ENCODE data around the gene CYFIP2. TPM values are rescaled to one million over a fixed set of nuclear protein-coding genes. Genes with fewer than 3 reads are reported as not detected.

The CYFIP2 gene
- total and polyA plus RNA-seq, 2 donors: 98.9 to 102 TPM

DNA sequence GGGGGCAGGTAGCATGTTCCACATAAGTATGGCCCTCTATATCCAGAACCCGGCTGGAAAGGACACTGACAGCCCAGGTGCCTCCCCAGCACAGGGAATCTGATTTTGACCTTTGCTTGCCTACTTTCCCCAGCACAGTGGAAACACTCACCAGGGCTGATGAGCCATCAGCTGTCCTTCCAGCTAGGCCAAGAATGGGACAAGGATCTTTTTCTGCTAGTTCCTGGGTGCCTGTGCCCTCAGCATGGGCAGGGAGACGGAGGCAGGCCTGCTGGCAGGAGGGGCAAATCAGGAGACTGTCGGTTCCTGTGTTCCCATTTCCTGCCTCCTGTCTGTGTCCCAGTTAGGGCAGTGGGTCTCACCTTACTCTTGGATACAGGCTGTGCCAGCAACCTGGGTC, 1.1 kb downstream of the CYFIP2 start:
- Histone ChIP-seq H3K4me3 (ENCODE audit: low read length in 2 of 2) (peak overlapping the region; percentile 70 to 96), H3K9me3 (ENCODE audit: control insufficient read depth in 2 of 2, insufficient read depth in 1 of 2, low read length in 1 of 2) (peaks cover 0 to 11% of the 10 kb centered on the region in 2 donors), H3K4me1 (ENCODE audit: control insufficient read depth in 2 of 2, insufficient read depth in 2 of 2, low read length in 2 of 2) (peaks cover 56 to 78% of the 10 kb centered on the region in 2 donors), H3K36me3 (ENCODE audit: control insufficient read depth in 2 of 2, insufficient read depth in 2 of 2, low read length in 1 of 2) (peaks cover 0 to 30% of the 10 kb centered on the region in 2 donors), H3K27me3 (ENCODE audit: control insufficient read depth in 2 of 2, insufficient read depth in 1 of 2, low read length in 1 of 2) (no peaks in the 10 kb centered on the region), H3K27ac (ENCODE audit: low read depth in 1 of 2, low read length in 1 of 2) (peak overlapping the region; percentile 94 to 99)
- no peak for DNase-seq (ENCODE audit: low read depth in 6 of 9, low spot score in 9 of 9)
- 32% methylated on average over 3 of the region's 3 CpGs for WGBS

DNA sequence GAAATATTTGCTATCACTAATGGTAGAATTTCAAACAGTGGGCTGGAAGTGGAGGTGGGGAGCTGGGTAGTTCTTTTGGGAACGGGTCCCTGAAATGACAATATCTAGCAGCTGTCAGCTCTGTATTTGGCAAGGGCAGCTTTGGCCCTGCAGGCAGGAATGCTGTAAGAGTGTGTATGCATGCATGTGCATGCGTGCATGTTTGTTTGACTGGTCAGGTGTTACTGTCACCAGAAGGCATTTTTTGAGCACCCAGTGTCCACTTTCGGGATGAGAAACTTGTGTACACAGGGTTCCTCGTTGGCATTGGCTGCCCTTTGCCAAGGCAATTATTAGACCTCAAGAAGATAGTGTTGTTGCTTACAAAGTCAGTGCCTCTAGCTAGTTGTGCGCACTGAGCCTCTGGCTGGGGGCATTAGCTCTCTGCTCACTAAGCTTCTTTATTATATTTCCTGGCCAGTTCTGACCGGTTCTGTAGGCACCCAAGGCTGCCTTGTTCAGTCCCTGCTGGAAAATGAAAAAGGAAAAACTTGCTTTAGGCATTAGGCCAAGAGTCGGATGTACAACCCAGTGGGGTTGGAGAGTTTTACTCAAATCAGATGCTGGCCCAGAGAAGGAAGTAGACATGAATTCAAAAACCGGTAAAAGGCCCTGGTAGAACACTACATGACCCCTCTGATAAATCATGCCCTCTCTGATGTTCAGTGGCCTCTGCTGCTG, 2.0 kb downstream of the CYFIP2 start:
- peaks cover 0 to 11% of the 10 kb centered on the region in 2 donors for H3K9me3 ChIP-seq (ENCODE audit: control insufficient read depth in 2 of 2, insufficient read depth in 1 of 2, low read length in 1 of 2)
- 75% methylated on average over 8 of the region's 8 CpGs for WGBS
- H3K36me3 ChIP-seq (ENCODE audit: control insufficient read depth in 2 of 2, insufficient read depth in 2 of 2, low read length in 1 of 2): peaks cover 0 to 30% of the 10 kb centered on the region in 2 donors
- peak overlapping the region; percentile 75 to 99 for H3K27ac ChIP-seq (ENCODE audit: low read depth in 1 of 2, low read length in 1 of 2)
- peak in 1 of 9 donors; percentile 35 for DNase-seq (ENCODE audit: low read depth in 6 of 9, low spot score in 9 of 9)
- peaks cover 61 to 87% of the 10 kb centered on the region in 2 donors for H3K4me1 ChIP-seq (ENCODE audit: control insufficient read depth in 2 of 2, insufficient read depth in 2 of 2, low read length in 2 of 2)
- peak overlapping the region; percentile 70 to 96 for H3K4me3 ChIP-seq (ENCODE audit: low read length in 2 of 2)
- no peaks in the 10 kb centered on the region for H3K27me3 ChIP-seq (ENCODE audit: control insufficient read depth in 2 of 2, insufficient read depth in 1 of 2, low read length in 1 of 2)

DNA sequence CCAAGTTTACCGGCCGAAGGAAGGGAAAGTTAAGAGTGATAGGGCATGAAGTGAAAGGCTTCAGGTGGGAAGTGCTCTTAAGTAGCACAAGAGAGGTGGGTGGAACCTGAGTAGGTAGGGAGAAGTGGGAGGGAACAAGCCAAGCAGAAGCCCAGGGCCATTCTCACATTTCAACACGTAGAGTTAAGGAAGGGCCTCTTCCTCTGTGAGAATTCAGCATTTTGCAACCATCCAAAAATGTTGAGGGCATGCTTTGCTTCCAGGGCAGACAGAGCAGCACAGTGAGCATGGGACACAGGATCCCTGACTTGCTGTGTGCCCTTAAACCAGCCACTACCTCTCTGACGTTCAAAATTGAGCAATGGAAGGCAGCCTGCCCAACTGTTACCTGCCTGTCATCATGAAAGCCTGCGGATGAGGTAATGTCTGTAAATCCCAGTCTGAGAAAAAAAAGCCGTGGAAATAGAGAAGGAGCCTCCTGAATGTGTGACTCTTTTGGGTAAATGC, 3.3 kb downstream of the CYFIP2 start:
- WGBS: 68% methylated on average over 6 of the region's 6 CpGs
- H3K9me3 ChIP-seq (ENCODE audit: control insufficient read depth in 2 of 2, insufficient read depth in 1 of 2, low read length in 1 of 2): peaks cover 0 to 11% of the 10 kb centered on the region in 2 donors
- H3K27me3 ChIP-seq (ENCODE audit: control insufficient read depth in 2 of 2, insufficient read depth in 1 of 2, low read length in 1 of 2): no peaks in the 10 kb centered on the region
- peak overlapping the region in 1 of 2 donors; percentile 70 for H3K4me3 ChIP-seq (ENCODE audit: low read length in 2 of 2)
- peak in 1 of 9 donors; percentile 59 for DNase-seq (ENCODE audit: low read depth in 6 of 9, low spot score in 9 of 9)
- peaks cover 0 to 30% of the 10 kb centered on the region in 2 donors for H3K36me3 ChIP-seq (ENCODE audit: control insufficient read depth in 2 of 2, insufficient read depth in 2 of 2, low read length in 1 of 2)
- H3K27ac ChIP-seq (ENCODE audit: low read depth in 1 of 2, low read length in 1 of 2): peak overlapping the region; percentile 78 to 99
- H3K4me1 ChIP-seq (ENCODE audit: control insufficient read depth in 2 of 2, insufficient read depth in 2 of 2, low read length in 2 of 2): peaks cover 64 to 92% of the 10 kb centered on the region in 2 donors

DNA sequence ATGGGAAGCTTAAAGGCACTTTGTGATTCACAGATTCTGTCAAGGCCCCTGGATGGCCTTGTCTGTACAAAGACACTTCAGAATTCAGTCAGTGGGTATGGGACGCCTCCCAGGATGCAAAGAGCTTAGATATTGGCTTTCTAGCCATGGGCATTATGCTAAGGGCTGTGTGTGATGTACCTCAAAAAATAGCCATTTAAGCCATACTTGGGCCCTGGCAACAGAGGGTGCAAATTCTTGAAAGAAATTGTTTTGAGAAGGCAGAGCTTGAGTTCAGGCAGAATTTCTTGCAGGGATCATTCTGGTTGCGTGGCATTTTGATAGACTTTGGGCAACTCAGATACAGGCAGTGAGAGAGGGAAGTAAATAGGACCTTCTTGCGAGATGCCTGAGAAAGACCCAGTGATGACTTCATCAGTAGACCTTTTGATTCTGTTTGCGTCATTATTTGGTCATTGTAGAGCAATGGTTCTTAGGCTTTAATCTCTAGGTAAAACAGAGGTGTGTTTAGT, 3.9 kb downstream of the CYFIP2 start:
- no peaks in the 10 kb centered on the region for H3K27me3 ChIP-seq (ENCODE audit: control insufficient read depth in 2 of 2, insufficient read depth in 1 of 2, low read length in 1 of 2)
- peaks cover 0 to 11% of the 10 kb centered on the region in 2 donors for H3K9me3 ChIP-seq (ENCODE audit: control insufficient read depth in 2 of 2, insufficient read depth in 1 of 2, low read length in 1 of 2)
- H3K4me3 ChIP-seq (ENCODE audit: low read length in 2 of 2): peak overlapping the region in 1 of 2 donors; percentile 9
- 86% methylated on average over 4 of the region's 4 CpGs for whole genome bisulfite sequencing
- peaks cover 62 to 86% of the 10 kb centered on the region in 2 donors for H3K4me1 ChIP-seq (ENCODE audit: control insufficient read depth in 2 of 2, insufficient read depth in 2 of 2, low read length in 2 of 2)
- peaks cover 0 to 34% of the 10 kb centered on the region in 2 donors for H3K36me3 ChIP-seq (ENCODE audit: control insufficient read depth in 2 of 2, insufficient read depth in 2 of 2, low read length in 1 of 2)
- peak overlapping the region; percentile 92 to 99 for H3K27ac ChIP-seq (ENCODE audit: low read depth in 1 of 2, low read length in 1 of 2)
- DNase-seq (ENCODE audit: low read depth in 6 of 9, low spot score in 9 of 9): no peak

DNA sequence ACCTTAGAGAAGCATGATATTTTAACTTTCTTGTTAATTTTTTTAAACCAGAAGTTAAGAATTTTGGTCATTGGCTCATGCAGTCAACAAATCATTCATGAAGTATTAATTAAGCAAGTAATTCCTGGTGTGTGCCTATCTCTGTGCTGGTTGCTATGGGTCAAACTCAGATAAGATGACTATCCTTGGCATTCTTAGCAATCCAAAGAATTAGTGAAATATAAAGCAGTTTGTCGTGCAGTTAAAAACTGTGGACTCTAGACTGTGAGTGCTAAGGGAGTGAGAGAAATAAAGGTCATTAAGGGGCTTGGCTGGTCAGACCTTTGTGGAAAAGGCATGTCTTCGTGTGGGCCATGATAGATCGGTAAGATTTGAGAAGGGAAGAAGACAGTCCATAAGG, 4.8 kb downstream of the CYFIP2 start:
- Histone ChIP-seq H3K4me1 (ENCODE audit: control insufficient read depth in 2 of 2, insufficient read depth in 2 of 2, low read length in 2 of 2) (peaks cover 57 to 77% of the 10 kb centered on the region in 2 donors), H3K9me3 (ENCODE audit: control insufficient read depth in 2 of 2, insufficient read depth in 1 of 2, low read length in 1 of 2) (peaks cover 0 to 11% of the 10 kb centered on the region in 2 donors), H3K4me3 (ENCODE audit: low read length in 2 of 2) (no peak overlapping the region), H3K36me3 (ENCODE audit: control insufficient read depth in 2 of 2, insufficient read depth in 2 of 2, low read length in 1 of 2) (peaks cover 0 to 34% of the 10 kb centered on the region in 2 donors), H3K27ac (ENCODE audit: low read depth in 1 of 2, low read length in 1 of 2) (peak overlapping the region; percentile 92 to 99), H3K27me3 (ENCODE audit: control insufficient read depth in 2 of 2, insufficient read depth in 1 of 2, low read length in 1 of 2) (no peaks in the 10 kb centered on the region)
- 66% methylated on average over 3 of the region's 3 CpGs for WGBS
- DNase-seq (ENCODE audit: low read depth in 6 of 9, low spot score in 9 of 9): no peak

DNA sequence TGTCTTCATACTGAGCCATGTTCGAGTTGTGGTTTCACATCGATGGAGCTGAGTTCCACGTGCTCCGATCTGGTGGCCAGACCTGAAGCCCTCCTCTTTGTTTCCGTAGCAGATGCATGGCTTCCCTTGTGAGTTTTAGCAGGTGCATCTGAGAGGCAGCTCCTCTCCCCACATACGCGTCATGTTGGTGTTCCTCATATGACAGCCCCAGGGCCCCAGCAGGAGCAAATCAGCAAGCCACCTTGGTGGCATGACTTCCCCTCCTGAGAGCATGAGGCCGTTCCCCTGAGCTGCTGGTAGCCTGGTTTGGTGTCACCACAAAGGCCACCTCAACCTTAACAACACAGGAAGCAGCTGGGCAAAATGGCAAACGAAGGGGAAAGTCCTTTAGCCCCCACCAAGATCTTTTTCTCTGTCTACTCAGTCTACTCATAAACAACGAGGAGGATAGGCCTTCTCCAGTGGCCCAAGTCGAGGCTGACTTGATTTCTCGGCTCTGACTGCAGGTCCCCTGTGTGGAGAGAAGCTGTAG, 5.9 kb downstream of the CYFIP2 start:
- H3K27me3 ChIP-seq (ENCODE audit: control insufficient read depth in 2 of 2, insufficient read depth in 1 of 2, low read length in 1 of 2): no peaks in the 10 kb centered on the region
- peak overlapping the region; percentile 92 to 99 for H3K27ac ChIP-seq (ENCODE audit: low read depth in 1 of 2, low read length in 1 of 2)
- H3K4me3 ChIP-seq (ENCODE audit: low read length in 2 of 2): peak overlapping the region; percentile 7 to 11
- peaks cover 57 to 77% of the 10 kb centered on the region in 2 donors for H3K4me1 ChIP-seq (ENCODE audit: control insufficient read depth in 2 of 2, insufficient read depth in 2 of 2, low read length in 2 of 2)
- H3K36me3 ChIP-seq (ENCODE audit: control insufficient read depth in 2 of 2, insufficient read depth in 2 of 2, low read length in 1 of 2): peaks cover 0 to 34% of the 10 kb centered on the region in 2 donors
- 7% methylated on average over 12 of the region's 12 CpGs for WGBS
- DNase-seq (ENCODE audit: low read depth in 6 of 9, low spot score in 9 of 9): peak; percentile 76 to 97 (median 90)
- peaks cover 0 to 11% of the 10 kb centered on the region in 2 donors for H3K9me3 ChIP-seq (ENCODE audit: control insufficient read depth in 2 of 2, insufficient read depth in 1 of 2, low read length in 1 of 2)

DNA sequence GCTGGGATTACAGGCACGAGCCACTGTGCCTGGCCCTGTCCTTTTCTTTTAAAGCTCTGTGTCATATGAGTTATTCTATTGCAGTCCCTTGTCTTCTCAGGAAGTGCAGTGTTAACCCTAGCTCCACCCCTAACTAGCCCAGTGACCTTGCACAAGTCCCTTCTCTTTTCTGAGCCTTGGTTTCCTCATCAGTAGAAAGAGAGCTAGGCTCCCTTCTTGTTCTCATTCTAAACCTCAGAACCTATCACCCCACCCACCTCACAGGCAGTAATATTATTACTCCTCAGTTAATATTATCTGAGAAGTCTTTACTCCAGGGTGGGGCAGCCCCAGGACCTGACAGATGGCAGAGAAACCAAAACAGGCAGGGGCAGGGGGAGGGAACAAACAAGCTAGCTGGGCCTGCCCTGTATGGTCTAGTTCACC, 7.2 kb downstream of the CYFIP2 start:
- Histone ChIP-seq H3K27me3 (ENCODE audit: control insufficient read depth in 2 of 2, insufficient read depth in 1 of 2, low read length in 1 of 2) (no peaks in the 10 kb centered on the region), H3K4me3 (ENCODE audit: low read length in 2 of 2) (no peak overlapping the region), H3K9me3 (ENCODE audit: control insufficient read depth in 2 of 2, insufficient read depth in 1 of 2, low read length in 1 of 2) (no peaks in the 10 kb centered on the region), H3K36me3 (ENCODE audit: control insufficient read depth in 2 of 2, insufficient read depth in 2 of 2, low read length in 1 of 2) (peaks cover 4 to 31% of the 10 kb centered on the region in 2 donors), H3K27ac (ENCODE audit: low read depth in 1 of 2, low read length in 1 of 2) (peak overlapping the region; percentile 73 to 99), H3K4me1 (ENCODE audit: control insufficient read depth in 2 of 2, insufficient read depth in 2 of 2, low read length in 2 of 2) (peaks cover 45 to 69% of the 10 kb centered on the region in 2 donors)
- WGBS: 85% methylated on average over 1 of the region's 1 CpG
- DNase-seq (ENCODE audit: low read depth in 6 of 9, low spot score in 9 of 9): peak in 1 of 9 donors; percentile 53

DNA sequence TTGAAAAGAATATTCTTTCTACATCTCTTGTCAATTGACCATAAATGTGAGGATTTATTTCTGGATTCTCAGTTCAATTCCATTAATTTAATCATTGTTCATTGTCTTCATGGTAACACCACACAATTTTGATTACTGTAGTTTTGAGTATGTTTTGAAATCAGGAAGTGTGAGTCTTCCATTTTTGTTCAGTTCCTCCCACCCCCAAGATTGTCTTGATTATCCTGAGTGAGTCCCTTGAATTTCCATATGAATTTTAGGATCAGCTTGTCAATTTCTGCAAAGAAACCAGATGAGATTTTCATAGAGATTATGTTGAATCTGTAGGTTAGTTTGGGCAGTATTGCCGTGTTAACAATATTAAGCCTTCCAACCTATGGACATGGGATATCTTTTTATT, 9.5 kb downstream of the CYFIP2 start:
- no peaks in the 10 kb centered on the region for H3K9me3 ChIP-seq (ENCODE audit: control insufficient read depth in 2 of 2, insufficient read depth in 1 of 2, low read length in 1 of 2)
- H3K27me3 ChIP-seq (ENCODE audit: control insufficient read depth in 2 of 2, insufficient read depth in 1 of 2, low read length in 1 of 2): no peaks in the 10 kb centered on the region
- no peak overlapping the region for H3K4me3 ChIP-seq (ENCODE audit: low read length in 2 of 2)
- DNase-seq (ENCODE audit: low read depth in 6 of 9, low spot score in 9 of 9): no peak
- H3K36me3 ChIP-seq (ENCODE audit: control insufficient read depth in 2 of 2, insufficient read depth in 2 of 2, low read length in 1 of 2): peaks cover 4 to 17% of the 10 kb centered on the region in 2 donors
- no peak overlapping the region for H3K27ac ChIP-seq (ENCODE audit: low read depth in 1 of 2, low read length in 1 of 2)
- 97% methylated on average over 1 of the region's 1 CpG for WGBS
- peaks cover 24 to 50% of the 10 kb centered on the region in 2 donors for H3K4me1 ChIP-seq (ENCODE audit: control insufficient read depth in 2 of 2, insufficient read depth in 2 of 2, low read length in 2 of 2)
